ENCODE measurements around the gene KCNQ1.
"Not testable (repeated sequence)": the region's sequence is repeated elsewhere in the genome, so short reads cannot be mapped to it uniquely, and the experiment has no call there.

- TF ChIP-seq, protein P1, sequence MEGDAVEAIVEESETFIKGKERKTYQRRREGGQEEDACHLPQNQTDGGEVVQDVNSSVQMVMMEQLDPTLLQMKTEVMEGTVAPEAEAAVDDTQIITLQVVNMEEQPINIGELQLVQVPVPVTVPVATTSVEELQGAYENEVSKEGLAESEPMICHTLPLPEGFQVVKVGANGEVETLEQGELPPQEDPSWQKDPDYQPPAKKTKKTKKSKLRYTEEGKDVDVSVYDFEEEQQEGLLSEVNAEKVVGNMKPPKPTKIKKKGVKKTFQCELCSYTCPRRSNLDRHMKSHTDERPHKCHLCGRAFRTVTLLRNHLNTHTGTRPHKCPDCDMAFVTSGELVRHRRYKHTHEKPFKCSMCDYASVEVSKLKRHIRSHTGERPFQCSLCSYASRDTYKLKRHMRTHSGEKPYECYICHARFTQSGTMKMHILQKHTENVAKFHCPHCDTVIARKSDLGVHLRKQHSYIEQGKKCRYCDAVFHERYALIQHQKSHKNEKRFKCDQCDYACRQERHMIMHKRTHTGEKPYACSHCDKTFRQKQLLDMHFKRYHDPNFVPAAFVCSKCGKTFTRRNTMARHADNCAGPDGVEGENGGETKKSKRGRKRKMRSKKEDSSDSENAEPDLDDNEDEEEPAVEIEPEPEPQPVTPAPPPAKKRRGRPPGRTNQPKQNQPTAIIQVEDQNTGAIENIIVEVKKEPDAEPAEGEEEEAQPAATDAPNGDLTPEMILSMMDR (IDR thresholded peaks at IDR 0.05): not testable (repeated sequence)
- not testable (repeated sequence) for TF ChIP-seq POLR2A (IDR thresholded peaks at IDR 0.05)
These were observed 35.5 kb downstream of the KCNQ1 start for GRCh38 chr11:2480067-2480873.

Measured in lower leg skin (tissue), 3 donors.